Measurements from ENCODE around the gene PPM1F. TPM values are rescaled to one million over a fixed set of nuclear protein-coding genes. Genes with fewer than 3 reads are reported as not detected.

Gene PPM1F
- polyA plus RNA-seq, 3 donors, result 34.8 to 38.5 (median 36.1) TPM

- no peak for DNase-seq (ENCODE audit: low read depth in 3 of 3, low spot score in 2 of 3)
Measured at GRCh38 chr22:21961886-21962654, 9.4 kb upstream of the PPM1F start.

DNA sequence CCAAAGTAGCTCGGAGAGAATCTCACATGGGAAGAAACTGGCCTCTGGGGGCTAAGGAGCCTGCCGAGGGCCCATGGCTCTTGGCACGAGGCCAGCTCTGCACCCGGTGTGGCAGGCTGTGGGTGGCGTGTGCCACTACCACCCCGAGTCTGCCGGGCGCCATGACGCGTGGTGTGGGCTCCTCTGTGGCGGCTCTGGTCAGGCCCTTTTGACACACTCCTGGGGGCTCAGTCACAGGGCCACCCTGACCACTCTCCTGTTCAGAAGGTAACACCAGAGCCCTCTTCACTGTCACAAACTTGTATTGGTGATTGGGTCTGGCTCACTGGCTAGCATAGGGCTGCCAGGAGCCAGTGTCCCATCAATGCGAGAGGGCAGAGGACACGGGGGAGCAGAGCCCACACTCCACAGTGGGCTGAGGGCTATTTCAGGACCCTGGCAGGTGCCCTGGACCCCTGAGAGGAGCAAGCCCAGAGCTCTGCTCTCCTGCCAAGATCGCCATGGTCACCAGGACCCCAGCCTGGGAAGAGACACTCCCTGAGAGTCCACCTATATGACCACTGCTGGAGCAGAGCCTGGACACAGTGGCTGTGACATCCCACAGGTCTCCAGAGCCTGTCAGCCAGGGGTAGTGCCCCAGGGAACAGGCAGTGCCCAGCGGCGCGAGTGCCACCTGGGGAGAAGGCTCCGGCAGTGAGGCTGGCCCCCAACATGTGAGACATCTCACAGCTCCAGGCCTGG is 8.6 kb upstream of the PPM1F start:
- no peak for DNase-seq (ENCODE audit: low read depth in 3 of 3, low spot score in 2 of 3)

DNA sequence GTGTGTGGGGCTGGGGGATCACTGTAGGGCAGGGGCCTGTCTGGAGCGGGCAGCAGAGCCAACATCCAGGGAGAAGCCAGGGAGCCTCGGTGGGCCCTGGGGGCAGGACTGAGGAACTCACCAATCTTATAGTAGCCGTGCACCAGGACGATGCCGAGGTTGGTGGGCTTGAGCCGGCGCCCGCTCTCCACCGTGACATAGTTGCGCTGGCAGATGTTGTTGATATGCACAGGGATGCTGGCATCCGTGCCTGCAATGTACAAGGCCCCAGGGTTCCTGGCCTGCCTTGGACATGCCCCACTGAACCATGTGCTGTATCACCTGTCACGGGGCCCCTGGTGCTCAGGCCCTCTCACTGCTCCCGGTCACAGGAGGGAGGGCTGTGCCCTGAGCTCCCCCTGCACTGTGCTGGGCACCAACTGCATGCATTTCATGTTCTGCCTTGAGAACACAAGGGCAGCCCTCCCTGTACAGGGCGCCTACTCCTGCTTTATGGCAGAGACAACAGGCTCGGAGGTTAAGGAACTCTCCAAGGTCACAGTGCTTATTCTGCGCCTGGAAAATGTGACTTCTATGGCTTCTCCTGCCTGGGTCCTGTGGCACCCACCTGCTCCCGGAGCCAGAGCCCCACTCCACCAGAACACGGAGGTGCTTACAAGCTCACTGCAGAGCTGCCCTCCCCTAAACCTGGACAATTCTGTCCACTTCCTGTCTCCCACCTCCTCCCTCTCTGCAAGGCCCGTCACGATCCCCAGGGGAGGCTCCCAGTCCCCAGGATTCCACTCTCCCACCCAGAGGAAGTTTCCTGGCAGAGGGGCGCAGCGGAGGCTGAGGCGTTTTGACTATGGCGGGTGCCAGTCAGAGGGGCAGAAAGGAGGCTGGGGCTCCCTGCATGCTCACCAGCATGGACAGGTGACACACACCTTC is 7.8 kb upstream of the PPM1F start:
- no peak for DNase-seq (ENCODE audit: low read depth in 3 of 3, low spot score in 2 of 3)

- DNase-seq (ENCODE audit: low read depth in 3 of 3, low spot score in 2 of 3), result no peak
Measured at GRCh38 chr22:21959274-21960074, 6.8 kb upstream of the PPM1F start.

DNA sequence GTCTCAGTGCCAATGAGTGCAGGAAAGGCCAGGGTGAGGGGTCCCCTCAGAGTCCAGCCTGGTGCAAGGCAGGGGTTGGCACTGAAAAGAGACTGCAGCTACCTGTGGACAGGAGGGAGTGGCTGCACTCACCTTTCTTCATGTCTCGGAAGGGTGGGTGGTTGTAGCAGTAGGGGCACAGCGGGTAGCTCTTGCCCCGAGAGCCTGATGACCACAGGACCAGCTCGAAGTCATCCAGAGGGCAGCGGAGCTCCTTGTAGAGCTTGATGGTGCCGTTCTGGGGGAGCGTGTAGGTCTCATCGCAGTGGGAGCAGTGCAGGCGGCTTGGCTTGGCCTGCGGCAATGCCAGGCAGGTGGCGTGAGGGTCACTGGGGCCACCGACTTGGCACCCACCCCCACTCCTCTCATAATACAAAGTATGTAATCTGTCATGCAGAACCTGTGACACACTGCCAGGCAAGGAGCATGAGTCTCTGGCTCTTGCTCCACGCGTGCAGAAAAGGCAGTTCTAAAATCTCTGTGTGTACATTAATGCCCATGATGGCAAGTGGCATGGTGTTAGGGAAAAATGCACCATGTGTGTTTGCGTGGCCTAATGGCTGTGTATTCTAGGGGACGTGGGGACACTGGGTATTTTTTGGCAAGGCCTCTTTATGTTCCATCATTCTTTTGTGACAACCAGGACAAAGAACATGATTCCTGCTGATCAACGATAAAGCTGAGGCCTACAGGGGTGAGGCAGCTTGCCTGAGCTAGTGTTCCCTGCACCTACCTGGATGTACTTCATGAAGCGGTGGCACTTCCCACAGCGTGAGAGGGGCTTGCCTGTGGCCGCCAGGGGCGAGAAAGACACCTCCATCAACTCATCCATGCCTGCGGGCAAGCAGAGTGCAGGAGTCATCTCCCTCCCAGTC is 6.0 kb upstream of the PPM1F start:
- no peak for DNase-seq (ENCODE audit: low read depth in 3 of 3, low spot score in 2 of 3)

DNA sequence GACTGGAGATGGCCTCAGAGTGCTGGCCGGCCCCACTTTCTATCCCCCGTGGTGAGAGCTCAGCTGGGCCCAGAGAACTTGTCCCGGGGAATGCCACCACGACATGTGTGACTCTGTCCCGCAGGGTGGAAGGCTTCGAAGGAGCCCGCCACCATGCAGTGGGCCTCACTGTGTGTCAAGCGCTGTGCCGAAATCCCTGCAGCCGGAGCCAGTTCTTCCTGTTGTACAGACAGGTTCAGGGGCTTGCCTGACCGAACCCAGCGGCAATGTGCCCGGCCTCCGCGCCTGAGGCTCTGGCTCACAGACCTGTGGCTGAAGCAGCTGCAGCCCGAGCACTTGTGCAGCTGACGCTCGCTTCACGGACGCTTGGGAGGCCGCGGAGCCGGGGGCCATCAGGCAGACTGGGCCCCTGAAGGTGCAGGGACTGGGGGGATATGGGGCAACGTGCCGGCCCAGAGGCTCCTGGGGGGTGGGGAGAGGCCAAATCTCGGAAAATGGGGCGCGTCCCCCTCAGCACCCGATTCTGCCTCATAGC is 650 bp downstream of the PPM1F start:
- no peak for DNase-seq (ENCODE audit: low read depth in 3 of 3, low spot score in 2 of 3)

DNA sequence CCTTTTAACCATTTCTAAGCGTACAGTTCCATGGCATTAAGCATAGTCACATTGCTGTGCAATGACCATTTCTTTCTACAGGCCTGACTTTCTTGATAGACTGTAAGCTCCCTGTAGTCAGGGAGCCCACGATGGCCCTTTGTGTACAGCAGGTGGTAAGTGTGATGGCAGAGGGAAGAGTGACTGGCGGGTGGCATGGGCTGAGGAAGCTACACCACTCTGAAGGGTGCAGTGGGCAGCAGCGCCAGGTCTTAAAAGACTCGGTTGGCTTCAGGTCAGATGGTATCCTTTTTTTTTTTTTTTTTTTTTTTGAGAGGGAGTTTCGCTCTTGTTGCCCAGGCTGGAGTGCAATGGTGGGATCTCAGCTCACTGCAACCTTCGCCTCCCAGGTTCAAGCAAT is 1.6 kb downstream of the PPM1F start:
- DNase-seq (ENCODE audit: low read depth in 3 of 3, low spot score in 2 of 3), result no peak

DNA sequence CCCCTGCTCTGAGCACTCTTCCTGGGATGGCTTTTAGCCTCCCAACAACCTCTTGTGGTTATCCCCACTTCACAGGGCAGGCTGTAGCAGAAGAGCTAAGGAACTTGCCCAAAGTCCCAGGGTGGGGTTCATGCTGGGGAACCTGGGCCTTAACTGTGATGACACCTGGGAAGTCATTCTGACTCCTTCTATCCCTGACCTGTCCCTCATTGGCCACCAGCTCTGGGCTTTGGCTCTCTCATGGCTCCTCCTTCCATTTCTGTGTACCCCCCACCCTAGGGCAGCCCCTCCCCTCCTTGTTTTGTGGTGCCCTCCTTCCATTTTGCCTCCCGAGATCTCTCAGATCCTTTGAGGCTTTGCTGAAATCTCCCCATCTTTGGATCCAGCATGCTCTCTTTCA is 2.7 kb downstream of the PPM1F start:
- no peak for DNase-seq (ENCODE audit: low read depth in 3 of 3, low spot score in 2 of 3)

DNA sequence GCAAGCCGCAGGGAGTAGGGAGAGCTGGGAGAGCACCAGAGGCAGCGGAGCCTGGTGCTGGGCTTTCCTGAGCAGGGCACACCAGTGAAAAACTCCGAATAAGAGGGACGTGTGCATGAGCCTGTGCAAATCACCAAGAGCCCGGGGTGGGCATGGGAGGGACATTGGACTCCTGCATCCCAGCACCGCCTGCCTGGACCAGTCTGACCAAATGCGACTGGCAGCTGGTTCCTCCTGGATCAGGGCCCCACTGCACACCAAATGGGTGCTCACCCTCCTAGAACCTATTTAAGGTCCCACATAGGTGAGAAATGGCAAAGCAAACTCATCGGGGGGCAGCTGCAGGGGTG is 3.1 kb downstream of the PPM1F start:
- DNase-seq (ENCODE audit: low read depth in 3 of 3, low spot score in 2 of 3), result no peak

DNA sequence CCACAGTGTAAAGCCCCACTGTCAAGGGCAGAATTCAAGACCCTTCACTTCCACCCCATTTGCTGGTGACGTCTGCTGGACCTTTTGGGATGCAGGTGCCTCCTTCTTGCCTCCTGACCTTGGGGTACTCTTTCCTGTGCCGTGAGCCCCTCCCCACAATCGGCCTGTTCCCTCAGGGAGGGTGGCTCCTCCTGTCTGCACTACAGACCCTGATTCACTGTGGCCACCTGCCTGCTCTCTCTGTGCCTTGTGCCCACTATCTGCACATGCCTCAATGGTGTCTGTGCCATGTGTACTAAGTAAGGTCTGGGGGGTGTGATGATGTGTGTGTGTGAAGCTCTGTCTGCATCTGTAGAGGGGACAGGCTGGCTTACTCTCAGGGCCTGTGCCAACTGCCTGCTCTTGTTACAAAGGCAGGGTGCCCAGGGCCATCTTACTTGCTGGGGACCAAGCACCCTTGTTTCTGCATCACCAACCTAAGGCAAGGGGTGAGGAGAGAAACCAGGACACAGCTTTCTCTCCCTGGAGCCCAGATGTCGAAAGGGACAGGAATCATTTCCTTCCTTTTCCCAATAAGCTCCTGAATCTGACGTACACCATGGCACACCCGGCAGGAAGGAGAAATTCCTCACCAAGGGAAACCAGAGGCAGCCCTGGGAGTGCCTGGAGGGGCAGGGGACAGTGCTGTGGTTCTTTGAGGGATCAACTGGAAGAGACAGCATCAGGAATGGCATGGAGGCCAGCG is 3.7 kb downstream of the PPM1F start:
- no peak for DNase-seq (ENCODE audit: low read depth in 3 of 3, low spot score in 2 of 3)

DNA sequence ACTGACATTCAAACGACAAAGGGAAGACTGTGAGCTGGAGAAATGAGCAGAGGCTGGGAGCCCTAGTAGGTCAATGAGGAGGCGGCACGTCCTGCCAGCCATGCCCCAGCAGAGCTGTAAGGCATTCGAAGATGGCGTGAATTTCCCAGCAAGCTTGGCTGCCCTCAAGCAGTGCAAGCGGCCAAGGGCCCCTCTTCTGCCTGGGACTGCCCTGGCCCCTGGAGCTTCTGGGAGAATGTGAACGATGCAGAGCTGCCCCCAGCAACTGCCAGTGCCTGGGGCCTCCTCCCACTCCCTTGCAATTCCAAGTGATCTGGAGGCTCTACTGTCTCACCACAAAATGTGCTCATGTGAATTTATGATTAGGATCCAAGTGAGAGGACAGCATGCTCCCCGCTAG is 4.3 kb downstream of the PPM1F start:
- DNase-seq (ENCODE audit: low read depth in 3 of 3, low spot score in 2 of 3), result no peak

- DNase-seq (ENCODE audit: low read depth in 3 of 3, low spot score in 2 of 3), result no peak
Measured at GRCh38 chr22:21947040-21948014, 5.3 kb downstream of the PPM1F start.

DNA sequence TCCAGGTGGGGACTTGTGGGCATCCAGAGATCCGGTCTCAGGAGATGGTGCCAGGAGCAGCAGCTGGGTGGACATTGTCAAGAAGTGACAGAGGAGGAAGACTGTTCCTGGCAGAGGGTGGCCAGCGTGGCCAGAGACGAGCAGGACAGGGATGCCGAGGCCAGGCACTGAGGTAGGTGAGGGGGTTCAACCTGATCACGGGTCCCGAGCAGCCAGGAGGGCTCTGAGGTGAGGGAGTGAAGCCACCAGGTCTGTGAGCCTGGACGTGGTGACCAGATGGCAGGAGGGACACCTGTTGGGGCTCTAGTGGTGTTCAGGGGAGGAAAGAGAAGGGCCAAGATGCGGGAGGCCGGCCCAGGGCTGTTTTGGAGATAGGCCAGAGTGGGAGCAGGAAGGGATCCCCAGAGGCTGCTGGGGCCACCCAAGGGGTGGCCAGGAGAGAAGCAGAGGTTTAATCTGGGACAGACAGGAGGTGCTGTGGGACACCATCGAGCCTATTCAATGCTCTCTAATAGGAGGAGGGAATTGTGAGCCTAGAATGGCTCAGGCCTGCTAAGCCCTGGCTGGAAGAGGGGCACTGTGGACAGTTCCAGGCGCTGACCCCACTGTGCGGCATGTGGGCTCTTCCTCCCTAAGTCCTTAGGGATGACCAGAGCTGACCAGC is 6.3 kb downstream of the PPM1F start:
- DNase-seq (ENCODE audit: low read depth in 3 of 3, low spot score in 2 of 3), result no peak

- DNase-seq (ENCODE audit: low read depth in 3 of 3, low spot score in 2 of 3), result no peak
Measured at GRCh38 chr22:21945453-21946261, 7.0 kb downstream of the PPM1F start.

- DNase-seq (ENCODE audit: low read depth in 3 of 3, low spot score in 2 of 3), result no peak
Measured at GRCh38 chr22:21944871-21945270, 7.8 kb downstream of the PPM1F start.
